ENCODE results near the gene PYCR2. TPM values are rescaled to one million over a fixed set of nuclear protein-coding genes. Genes with fewer than 3 reads are reported as not detected.

PYCR2 gene
- total and polyA plus RNA-seq, 2 of the 8 experiments (the other 6 are each of a cell fraction or from before 2014, with no cell fraction given), result 79.3 to 84.6 TPM

GRCh38 chr1:225923692-225924555, at the start of gene PYCR2 (continued):
- TF ChIP-seq MAX (IDR thresholded peaks at IDR 0.05) (peak; percentile 90), KDM4A (IDR thresholded peaks at IDR 0.05; ENCODE audit: low read depth, low read length, severe bottlenecking) (peak; percentile 84), E2F6 (IDR thresholded peaks at IDR 0.05) (peak; percentile 74), JUN (IDR thresholded peaks at IDR 0.05; ENCODE audit: low read depth, low read length) (0 out of 2 replicates have a peak, but pooled peaks have one; percentile 13), SIN3A (conservative IDR thresholded peaks at IDR 0.05 in 1 of 2, IDR thresholded peaks at IDR 0.05 in 1 of 2; ENCODE audit: low read depth in 1 of 2, low read length in 2 of 2) (peak in 1 of 2 experiments; percentile 62; a peak in 1 of 4 replicates), SP1 (IDR thresholded peaks at IDR 0.05; ENCODE audit: low read depth, low read length) (peak; percentile 88), HDAC2 (IDR thresholded peaks at IDR 0.05; ENCODE audit: borderline replicate concordance in 1 of 2, low read depth in 2 of 2, low read length in 2 of 2) (peak in 1 of 2 experiments; percentile 28; a peak in 1 of 4 replicates), ATF3 (IDR thresholded peaks at IDR 0.05; ENCODE audit: insufficient read depth, low read depth, low read length) (0 out of 2 replicates have a peak, but pooled peaks have one; percentile 51), SRF (IDR thresholded peaks at IDR 0.05; ENCODE audit: low read depth, low read length) (no peak), USF2 (IDR thresholded peaks at IDR 0.05; ENCODE audit: low read length) (peak; percentile 90)
